VCaP (cell line): ENCODE results near the gene CITED1.

Experiments used
- H3K27ac ChIP-seq: fragments of 450-650 bp; 2 replicates; pipeline ENCODE4 v1.5.1; 2017
- CTCF ChIP-seq: fragments of 450-650 bp; conservative IDR thresholded peaks from 2 replicates; pipeline ENCODE4 v1.5.1; 2017; ENCODE audit warnings: mild to moderate bottlenecking, moderate library complexity

The CITED1 gene

GRCh38 chrX:72274526-72274925 lies 31.2 kb downstream of the CITED1 start:
- TF ChIP-seq CTCF: no peak
- H3K27ac ChIP-seq: peak overlapping the region; percentile 77; the same call in 1 of the 2 replicates

- no peak for TF ChIP-seq CTCF
- no peak overlapping the region for H3K27ac ChIP-seq
These were observed 32.0 kb downstream of the CITED1 start for GRCh38 chrX:72273718-72274117.

GRCh38 chrX:72272868-72273267 lies 32.8 kb downstream of the CITED1 start:
- no peak for TF ChIP-seq CTCF
- no peak overlapping the region for H3K27ac ChIP-seq

GRCh38 chrX:72271812-72272211 lies 33.9 kb downstream of the CITED1 start:
- TF ChIP-seq CTCF: no peak
- no peak overlapping the region for H3K27ac ChIP-seq

- H3K27ac ChIP-seq: no peak overlapping the region
- no peak for TF ChIP-seq CTCF
These were observed 34.5 kb downstream of the CITED1 start for GRCh38 chrX:72271091-72271788.

GRCh38 chrX:72270316-72270866 lies 35.3 kb downstream of the CITED1 start:
- no peak overlapping the region for H3K27ac ChIP-seq
- no peak for TF ChIP-seq CTCF

GRCh38 chrX:72269671-72270251 lies 36.0 kb downstream of the CITED1 start:
- no peak overlapping the region for H3K27ac ChIP-seq
- TF ChIP-seq CTCF: no peak
